Body of pancreas (tissue), 4 donors: ENCODE measurements around the gene STIM1.

Experiments used
- POLR2A ChIP-seq, 3 donors: fragments of 450-650 bp; IDR thresholded peaks; one replicate each; pipeline ENCODE4 v1.6.1; 2016; ENCODE audit warnings: antibody characterized with exemption in 3 of 3, mild to moderate bottlenecking in 2 of 3
- TF ChIP-seq, protein P1 (sequence below), 7 experiments: fragments of 450-650 bp in 4 of 7; fragments of 200-600 bp in 3 of 7; sonication (generic) in 3 of 7; IDR thresholded peaks; one replicate each; pipeline ENCODE4 v1.5.1; 2016 to 2019; ENCODE audit warnings: antibody characterized with exemption in 7 of 7

DNA sequence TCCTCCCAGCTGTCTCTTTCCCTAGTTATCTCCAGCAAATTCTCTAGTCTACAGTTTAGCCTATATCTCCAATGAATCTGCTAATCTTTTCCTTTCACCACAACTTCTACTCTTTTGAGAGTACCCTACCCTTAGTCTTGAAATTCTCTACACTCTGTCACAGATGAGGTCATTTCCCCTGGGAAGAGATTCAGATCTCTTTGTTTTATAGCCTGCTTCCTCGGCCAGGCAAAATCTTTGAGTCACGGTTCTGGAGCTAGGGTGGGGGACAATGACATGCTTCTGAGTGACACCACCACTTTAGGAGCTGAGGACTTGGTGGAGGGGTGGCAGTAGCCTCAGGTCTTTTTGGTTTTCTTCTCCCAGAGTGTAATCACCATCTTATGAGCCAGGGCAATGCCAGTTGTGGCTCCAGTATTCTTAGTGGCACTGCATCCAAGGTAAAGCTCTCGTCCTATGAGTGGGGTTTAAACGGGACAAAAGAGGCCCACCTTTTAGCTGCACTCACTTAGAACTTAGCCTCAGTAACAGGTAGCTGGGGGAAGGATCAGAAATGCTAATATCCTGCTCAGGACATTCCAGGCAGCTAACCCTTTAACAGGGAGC lies 140.6 kb downstream of the STIM1 start:
- TF ChIP-seq, protein P1, sequence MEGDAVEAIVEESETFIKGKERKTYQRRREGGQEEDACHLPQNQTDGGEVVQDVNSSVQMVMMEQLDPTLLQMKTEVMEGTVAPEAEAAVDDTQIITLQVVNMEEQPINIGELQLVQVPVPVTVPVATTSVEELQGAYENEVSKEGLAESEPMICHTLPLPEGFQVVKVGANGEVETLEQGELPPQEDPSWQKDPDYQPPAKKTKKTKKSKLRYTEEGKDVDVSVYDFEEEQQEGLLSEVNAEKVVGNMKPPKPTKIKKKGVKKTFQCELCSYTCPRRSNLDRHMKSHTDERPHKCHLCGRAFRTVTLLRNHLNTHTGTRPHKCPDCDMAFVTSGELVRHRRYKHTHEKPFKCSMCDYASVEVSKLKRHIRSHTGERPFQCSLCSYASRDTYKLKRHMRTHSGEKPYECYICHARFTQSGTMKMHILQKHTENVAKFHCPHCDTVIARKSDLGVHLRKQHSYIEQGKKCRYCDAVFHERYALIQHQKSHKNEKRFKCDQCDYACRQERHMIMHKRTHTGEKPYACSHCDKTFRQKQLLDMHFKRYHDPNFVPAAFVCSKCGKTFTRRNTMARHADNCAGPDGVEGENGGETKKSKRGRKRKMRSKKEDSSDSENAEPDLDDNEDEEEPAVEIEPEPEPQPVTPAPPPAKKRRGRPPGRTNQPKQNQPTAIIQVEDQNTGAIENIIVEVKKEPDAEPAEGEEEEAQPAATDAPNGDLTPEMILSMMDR (IDR thresholded peaks at IDR 0.05), result no peak
- TF ChIP-seq POLR2A (IDR thresholded peaks at IDR 0.05), result no peak
